GM18499 (cell line): ENCODE results near the gene AOC3.

Source experiments
- ATAC-seq: cut with Tn5 transposase; IDR thresholded peaks from one replicate; pipeline ENCODE4 v1.9.1; 2021; ENCODE audit warnings: moderate number of reproducible peaks; ENCODE audit not compliant: insufficient read depth, unreplicated experiment

The AOC3 gene, protein sequence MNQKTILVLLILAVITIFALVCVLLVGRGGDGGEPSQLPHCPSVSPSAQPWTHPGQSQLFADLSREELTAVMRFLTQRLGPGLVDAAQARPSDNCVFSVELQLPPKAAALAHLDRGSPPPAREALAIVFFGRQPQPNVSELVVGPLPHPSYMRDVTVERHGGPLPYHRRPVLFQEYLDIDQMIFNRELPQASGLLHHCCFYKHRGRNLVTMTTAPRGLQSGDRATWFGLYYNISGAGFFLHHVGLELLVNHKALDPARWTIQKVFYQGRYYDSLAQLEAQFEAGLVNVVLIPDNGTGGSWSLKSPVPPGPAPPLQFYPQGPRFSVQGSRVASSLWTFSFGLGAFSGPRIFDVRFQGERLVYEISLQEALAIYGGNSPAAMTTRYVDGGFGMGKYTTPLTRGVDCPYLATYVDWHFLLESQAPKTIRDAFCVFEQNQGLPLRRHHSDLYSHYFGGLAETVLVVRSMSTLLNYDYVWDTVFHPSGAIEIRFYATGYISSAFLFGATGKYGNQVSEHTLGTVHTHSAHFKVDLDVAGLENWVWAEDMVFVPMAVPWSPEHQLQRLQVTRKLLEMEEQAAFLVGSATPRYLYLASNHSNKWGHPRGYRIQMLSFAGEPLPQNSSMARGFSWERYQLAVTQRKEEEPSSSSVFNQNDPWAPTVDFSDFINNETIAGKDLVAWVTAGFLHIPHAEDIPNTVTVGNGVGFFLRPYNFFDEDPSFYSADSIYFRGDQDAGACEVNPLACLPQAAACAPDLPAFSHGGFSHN

DNA sequence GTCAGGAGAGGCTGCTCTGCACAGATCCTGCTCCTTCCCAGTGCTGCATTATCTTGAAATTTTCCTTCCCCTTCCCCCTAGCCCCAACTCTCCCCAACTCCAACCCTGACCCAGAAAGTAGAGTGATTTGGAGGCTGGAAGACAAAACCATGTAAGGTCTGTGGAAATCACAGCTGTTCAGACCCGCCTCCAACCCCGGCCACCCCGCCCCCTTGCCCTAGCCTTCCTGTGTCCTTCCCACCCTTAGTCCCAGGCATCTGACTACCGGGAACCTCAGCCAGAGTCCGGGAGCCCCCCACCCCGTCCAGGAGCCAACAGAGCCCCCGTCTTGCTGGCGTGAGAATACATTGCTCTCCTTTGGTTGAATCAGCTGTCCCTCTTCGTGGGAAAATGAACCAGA is at the start of gene AOC3:
TSS of gene AOC3 (plus strand) at position 246 of the 400 bp plus-strand sequence. CDS start at position 391, 145 bp downstream.
- no peak for ATAC-seq

DNA sequence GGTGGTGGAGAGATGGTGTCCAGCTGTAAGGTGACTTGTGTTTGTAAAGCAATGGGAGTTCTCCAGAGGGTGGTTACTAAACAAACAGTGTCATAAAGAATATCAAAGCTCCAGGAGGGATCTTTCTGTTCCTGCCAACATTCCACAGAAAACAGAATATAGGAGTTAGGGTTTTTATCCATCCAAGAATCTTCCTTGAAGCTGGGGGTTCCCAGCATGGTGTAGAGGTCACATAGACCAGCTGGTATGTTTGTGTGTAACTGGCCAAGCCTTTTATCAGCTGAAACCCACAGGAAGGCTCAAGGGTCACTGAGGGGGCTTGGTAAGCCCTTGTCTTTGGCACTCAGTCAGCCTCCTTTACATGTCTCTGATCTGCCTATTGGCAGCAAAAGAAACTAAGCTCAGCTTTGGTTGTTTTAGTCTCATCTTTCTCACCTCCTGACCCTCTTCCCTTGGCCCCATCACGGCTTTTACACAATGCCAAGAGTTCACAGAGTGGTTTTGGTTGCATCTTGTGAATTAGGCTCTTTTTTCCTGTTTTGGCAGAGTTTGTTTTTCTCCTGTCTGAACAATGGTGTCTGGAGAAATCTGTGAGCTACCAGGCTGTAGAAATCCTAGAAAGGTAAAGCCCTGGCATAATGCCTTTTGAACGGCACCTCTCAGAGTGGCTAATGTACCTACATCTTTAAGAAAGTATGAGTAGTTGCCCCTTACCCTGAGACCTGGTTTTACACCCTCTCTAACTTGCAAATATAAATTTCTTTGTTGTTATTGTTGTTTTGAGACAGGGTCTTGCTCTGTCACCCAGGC is 47.7 kb upstream of the AOC3 start:
- ATAC-seq, result no peak

DNA sequence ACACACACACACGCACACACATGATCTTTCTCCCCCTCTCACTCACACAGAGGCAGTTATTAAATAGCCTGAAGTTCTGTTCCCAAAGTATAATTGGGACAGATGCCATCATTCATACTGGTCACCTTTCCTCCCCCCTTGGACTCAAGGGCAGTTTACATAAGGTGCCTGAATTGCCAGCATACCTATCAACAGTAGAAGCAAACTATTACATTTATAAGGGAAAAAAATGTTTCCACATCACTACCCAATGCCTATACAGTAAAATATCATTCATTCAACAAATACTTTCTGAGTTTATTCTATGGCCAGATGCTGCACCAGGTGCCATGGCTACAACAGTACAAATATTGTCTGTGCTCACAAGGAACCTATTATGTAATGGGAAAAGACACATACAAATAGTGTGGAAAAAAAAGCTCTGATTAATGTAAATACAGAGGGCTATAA is 46.1 kb upstream of the AOC3 start:
- ATAC-seq, result no peak

DNA sequence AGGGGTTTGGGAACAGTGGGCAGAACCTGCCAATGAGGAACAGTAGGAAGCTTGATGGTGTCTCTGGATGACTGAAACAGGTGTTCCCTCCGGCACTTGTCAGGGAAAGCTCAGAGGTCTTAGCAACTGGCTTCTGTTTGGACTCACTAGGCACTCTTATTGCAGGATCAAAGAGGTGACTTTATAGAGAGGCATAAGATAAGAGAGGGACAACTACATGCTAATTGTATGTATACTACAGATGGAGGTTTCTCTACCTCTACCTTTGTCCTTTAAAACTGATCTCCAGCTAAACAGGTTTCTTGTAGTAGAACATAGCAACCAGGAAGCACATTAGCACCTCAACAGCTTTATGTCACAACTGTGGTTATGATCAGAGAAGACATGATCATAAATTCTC is 44.8 kb upstream of the AOC3 start:
- no peak for ATAC-seq

DNA sequence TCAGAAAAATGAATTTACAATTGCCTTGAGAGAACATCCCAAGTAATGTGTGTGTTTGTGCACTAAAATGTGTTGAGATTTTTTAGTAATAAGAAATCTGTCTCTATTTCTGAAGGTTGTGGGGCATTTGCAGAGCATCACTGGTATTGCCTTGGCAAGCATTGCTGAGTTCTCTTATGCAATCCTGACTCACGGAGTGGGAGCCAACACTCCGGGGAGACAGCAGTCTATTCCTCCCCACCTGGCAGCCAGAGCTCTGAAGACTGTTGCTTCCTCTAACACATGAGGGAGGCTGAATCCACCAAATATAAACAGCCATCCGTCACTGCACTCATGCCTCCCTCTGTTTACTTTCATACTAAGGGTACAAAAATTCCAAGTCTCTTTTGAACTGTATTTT is 41.7 kb upstream of the AOC3 start:
- no peak for ATAC-seq

DNA sequence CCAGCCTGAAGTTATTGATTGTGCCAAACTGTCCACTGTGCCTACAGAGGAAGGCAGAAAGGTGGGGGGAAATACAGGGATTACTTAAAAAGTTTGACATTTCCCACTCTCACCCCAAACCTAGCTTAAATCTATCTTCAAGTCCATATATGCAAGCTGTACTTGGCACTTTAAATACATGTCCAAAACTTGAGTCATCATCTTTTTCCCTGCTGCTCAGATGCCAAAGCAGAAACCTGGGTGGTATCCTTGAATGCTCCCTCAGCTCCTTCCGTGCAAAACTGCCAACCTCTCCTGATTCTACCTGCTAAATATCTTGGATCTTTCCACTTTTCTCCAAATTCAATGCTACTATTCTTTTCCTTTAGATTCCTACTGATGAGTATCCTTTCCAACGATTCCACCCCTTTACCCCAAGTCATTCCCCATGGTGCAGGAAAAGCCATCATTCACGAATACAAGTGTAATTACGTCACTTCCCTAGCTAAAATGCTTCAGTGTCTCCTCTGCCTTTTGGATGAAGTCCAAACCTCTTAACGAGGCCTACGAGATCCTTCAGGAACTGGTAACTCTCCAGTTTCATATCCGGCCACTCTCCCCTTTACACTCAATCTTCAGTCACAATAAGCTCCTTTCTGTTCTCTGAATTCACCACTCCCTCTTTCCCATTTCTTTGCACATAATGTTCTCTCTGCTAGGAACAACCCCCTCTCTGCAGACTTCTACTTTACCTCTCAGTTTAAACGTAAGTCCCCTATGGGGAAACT is 36.2 kb upstream of the AOC3 start:
- ATAC-seq, result no peak

DNA sequence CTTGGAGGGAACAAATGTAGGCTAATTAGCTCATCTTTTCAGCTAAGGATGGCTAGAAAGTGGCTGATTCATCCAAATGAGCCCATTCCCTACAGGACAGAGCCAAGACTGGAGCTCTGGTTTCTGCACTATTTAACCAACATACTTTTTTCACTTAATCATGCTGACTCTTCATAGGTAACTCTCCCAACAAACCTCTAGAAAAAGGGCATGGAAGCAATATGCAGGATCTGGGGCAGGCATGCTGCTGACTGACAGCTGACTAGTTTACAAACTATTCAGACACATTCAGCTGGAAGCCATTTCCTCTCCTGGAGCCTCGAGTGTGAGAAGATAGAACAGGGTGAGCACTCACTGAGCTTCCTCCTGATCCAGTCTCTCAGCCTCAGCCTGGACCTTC is 33.1 kb upstream of the AOC3 start:
- no peak for ATAC-seq

DNA sequence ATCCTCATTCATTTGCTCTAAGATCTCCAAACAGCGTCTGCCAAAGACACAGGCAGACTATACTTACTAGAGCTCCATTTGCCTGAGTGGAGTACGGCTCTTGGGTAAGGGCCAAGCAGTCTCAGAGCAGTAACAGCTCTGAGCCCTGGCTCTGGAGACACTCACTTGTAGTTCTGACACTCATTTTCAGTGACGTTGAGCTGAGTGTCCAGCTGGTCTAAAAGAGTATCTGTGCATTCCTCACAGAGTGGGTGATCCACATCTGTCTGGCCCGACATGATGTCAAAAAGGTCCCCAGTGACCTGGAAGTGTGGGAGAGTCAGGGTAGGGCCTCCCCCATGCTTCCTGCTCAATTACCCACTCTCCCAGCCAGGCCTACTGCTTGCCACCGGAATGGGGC is 32.6 kb upstream of the AOC3 start:
- no peak for ATAC-seq

DNA sequence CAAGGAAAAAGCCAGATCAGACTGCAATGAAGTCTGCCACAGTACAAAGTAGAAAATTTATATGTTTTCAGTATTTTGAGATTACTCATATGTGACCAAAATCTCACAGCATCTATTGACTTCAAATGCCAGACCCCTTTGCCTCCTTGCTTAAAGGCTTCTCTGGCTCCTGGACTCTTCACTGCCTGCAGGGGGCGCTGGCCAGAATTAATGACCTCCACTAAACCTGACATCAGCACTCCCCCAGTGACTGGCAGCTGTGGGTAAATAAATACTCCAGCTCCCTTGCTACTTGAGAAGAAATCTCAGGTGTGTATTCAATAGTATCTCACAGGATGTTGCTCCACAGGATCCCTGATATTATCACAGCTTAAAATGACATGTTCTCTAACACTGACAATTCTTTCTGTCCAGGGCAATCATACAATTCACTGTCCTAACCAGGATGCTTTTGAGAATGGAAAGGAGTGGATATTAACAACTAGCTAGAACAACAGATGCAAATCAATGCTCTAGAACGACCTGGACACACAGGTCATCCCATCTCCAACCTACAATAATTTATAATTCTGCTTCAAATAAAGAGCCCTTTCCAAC is 31.0 kb upstream of the AOC3 start:
- no peak for ATAC-seq

DNA sequence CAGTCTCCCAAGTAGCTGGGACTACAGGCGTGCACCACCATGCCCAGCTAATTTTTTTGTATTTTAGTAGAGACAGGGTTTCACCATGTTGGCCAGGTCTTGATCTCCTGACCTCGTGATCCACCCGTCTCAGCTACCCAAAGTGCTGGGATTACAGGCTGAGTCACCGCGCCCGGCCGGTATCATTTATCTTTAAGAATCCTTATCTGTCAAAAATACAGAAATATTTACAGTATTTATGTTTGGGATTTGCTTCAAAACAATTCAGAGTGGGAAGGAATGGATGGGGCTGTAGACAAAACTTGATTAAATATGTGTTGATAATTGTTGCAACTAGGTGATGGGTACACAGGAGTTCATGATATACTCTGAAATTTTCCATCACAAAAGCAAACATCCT is 29.8 kb upstream of the AOC3 start:
- ATAC-seq, result no peak

DNA sequence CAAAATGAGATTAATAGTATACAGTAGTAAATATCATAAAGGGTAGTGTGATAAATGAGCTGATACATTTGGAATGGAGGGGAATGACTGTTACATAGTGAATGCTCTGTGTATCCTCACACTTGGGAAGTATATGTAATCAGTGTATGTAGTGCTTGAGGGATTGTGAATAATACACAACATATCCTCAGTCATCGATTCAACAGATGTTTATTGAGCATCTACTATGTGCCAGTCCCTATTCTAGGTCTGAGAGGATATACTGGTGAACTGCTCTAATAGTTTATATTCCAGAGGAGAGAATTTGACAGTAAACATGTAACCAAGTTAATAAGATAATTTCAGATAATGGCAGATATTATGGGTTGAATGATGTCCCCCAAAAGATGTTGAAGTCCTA is 23.5 kb upstream of the AOC3 start:
- no peak for ATAC-seq

DNA sequence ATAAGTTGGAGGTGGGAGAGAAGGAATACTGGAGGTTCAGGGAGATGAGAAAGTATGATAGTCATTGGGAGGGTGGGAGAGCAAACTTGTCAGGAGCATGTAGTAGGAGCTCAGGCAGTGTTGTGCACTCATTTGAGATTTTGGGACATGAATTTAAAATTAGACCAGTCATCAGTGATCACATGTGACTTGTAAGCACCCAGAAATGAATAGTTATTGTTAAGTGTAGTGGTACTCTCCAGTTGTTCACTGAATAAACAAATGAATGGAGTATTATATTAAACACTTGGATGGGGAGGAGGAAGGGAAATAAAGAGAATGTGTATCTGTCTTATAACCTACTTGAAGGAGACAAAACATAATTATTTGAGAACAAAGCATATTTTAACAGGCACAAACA is 20.0 kb upstream of the AOC3 start:
- no peak for ATAC-seq

DNA sequence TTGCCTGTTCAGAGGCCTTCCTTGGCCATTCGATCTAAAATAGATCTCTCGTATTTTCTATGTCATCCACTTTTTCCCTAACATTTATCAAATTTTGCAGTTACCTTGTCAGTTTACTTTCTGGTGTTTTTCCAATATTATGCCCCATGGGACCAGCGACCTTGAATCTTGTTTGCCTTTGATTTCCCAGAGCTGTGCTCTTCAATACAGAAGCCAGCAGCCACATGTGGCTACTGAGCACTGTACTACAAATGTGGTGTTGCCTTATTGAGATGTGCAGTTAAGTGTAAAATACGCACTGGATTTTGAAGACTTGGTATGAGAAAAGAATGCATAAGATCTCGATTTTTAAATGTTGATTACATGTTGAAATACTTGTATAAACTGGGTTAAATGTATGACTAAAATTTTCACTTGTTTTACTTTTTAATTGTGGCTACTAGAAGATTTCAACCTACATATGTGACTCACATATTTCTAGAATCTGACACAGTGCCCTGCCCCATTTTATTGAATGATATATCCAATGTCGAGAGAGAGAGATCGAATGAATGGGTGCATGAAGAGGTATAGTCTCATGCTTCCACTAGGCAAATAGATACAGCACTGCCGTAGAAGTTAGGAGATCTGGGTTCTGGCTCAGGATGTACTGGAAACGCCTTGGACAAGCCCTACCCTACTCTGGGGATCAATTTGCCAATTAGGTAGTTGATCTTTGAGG is 18.6 kb upstream of the AOC3 start:
- no peak for ATAC-seq

DNA sequence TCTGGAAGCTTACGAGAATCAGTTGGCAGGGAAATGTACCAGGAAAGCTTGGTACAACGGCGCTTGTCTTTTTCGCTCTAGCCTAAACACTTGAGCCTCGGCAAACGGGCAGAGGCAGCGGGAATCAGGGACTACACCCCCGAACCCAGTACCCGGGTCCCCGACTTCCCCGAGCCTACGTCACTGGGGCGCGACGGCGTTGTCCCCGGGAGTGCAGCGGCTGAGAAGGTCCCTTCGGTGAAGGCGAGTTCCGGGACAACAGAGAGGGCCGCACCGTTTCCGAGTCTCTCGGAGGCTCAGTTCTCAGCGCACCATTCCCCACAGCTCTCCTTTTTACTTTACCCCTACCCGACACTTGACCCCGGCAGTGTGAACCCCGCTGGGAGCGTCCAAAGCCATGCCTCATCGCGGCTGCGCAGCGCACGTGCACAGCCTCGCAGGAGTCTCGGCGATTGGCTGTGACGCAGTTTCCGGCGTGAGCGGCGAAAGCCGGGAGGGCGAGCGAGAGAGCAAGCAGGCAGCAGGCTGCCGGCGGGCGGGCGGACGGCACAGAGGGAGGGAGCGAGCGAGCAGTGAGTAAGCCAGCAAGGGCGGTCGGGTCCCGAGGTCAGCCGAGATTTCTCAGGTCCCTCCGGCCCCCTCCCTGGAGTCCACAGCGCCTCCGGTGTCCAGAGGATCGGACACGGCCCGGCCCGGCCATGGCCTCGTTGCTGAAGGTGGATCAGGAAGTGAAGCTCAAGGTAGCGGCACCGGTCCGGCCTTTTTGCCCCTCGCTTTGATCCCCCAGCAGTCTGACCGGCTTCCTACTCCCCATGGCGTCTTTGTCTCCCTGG is 17.8 kb upstream of the AOC3 start, which contains the start of gene PSME3:
TSS of gene PSME3 (plus strand) at position 464 of the 833 bp plus-strand sequence. CDS start at position 699, 235 bp downstream.
- no peak for ATAC-seq

DNA sequence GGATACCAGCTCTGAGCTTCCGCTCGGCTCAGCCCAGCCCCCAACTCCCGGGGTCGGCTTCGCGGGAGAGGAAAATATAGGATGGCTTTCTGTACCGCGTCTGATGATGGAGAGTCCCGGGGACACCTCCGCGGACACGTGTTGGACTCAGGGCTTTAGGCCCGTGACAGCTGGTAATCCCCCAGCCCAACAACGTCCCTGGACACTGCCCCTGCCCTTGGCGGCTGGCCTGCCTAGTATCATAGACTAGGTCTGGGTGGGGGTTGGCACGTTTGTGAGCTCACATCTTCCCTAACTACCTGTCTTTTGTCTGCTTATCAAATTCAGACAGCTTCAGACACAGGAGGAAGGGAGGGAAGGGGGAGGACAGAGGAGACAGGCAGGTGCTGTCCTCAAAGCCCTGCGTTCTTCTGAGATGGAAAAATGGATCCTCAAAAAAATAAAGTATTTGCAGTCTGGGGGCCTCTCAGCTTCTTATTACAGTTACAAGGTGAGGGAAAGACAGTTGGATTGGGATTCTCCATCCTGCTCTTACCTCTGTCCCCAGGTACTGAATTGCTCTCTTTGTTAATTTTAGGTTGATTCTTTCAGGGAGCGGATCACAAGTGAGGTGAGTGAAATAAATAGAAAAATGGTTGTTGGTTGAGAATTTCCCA is 17.1 kb upstream of the AOC3 start:
- ATAC-seq, result no peak

DNA sequence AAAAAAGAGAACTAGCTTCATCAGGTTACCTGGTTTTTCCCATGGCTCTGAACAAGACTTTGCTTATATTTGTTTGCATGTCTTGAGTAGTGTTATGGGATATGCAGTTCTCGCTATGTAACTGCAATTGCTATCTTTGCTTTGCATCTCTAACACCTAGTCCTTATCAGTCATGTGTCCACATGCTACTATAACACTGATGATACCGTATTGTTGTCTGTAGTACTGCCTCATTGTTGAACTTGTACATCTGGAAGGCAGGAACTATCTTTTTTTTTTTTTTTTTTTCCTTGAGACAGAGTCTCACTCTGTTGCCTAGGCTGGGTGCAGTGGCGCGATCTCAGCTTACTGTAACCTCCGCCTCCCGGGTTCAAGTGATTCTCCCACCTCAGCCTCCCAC is 15.3 kb upstream of the AOC3 start:
- ATAC-seq, result no peak

DNA sequence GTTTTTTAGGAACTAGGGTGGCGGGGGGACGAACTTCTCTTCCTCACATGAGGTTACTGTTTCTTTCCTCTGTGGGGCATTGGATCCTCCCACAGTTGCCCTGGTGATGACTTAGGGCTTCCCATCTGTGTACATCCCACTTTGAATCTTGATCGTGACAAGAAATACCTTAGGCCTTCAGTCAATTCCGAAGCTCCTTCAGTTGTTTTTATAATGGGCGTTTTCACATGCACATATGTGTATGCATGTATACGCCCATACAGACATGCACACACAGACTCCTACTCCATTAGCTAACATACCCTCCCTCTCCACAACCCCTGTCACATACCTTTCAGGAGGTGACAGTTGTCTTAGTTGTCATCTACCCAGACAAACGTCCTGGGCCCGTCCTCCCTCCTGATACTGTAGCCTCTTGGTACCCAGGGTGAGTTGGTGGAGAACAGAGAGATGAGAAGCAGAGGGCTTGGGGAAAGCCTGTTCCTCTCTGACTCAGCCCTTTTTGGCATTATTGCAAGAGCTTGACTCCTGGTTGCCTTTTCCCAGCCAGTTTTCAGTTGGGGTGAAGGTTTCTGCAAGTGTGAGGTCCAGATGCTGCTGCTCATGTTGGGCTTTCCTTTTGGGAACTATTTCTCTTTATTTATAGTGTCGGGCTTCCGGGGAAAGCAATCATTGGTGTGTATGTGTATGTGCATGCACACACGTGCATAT is 8.9 kb upstream of the AOC3 start:
- no peak for ATAC-seq
